ENCODE data around the gene PEDS1. TPM values are rescaled to one million over a fixed set of nuclear protein-coding genes. Genes with fewer than 3 reads are reported as not detected.

The PEDS1 gene
- total RNA-seq, 1 experiment from 2014 or later = 29.7 TPM

- peaks cover 14% of the 10 kb centered on the region for H3K4me1 ChIP-seq (ENCODE audit: low read length)
- H2AFZ ChIP-seq (ENCODE audit: low read length) = no peak overlapping the region
- H3K9ac ChIP-seq (ENCODE audit: low read length) = peak overlapping the region; percentile 96
- peak overlapping the region; percentile 82 for H3K4me2 ChIP-seq (ENCODE audit: low read depth, low read length, poor library complexity, severe bottlenecking)
- no peaks in the 10 kb centered on the region for H3K9me2 ChIP-seq (replicated peaks; ENCODE audit: insufficient read depth, low read length)
- H4K20me1 ChIP-seq (ENCODE audit: insufficient read depth, low read depth, low read length) = peaks cover 29% of the 10 kb centered on the region
- peaks cover 3% of the 10 kb centered on the region; the same call in 1 of the 2 replicates for H3K36me3 ChIP-seq (ENCODE audit: insufficient read depth, low read length)
- H3K27me3 ChIP-seq (ENCODE audit: low read length) = no peaks in the 10 kb centered on the region
- DNase-seq = no peak
- no peaks in the 10 kb centered on the region for H3K9me3 ChIP-seq (ENCODE audit: low read length)
- peak overlapping the region; percentile 94 for H3K4me3 ChIP-seq (ENCODE audit: low read length)
- H3K79me2 ChIP-seq (ENCODE audit: low read length) = peaks cover 8% of the 10 kb centered on the region
- H3K27ac ChIP-seq (ENCODE audit: low read length) = no peak overlapping the region
Observed at GRCh38 chr20:50193199-50193835, 39.8 kb upstream of the PEDS1 start.

- DNase-seq = peak; percentile 92
- Histone ChIP-seq H3K4me3 (ENCODE audit: low read length) (peak overlapping the region; percentile 94), H2AFZ (ENCODE audit: low read length) (no peak overlapping the region), H3K36me3 (ENCODE audit: insufficient read depth, low read length) (peaks cover 3% of the 10 kb centered on the region; the same call in 1 of the 2 replicates), H3K9me2 (replicated peaks; ENCODE audit: insufficient read depth, low read length) (no peaks in the 10 kb centered on the region), H3K9ac (ENCODE audit: low read length) (peak overlapping the region; percentile 96), H3K27me3 (ENCODE audit: low read length) (no peaks in the 10 kb centered on the region), H3K27ac (ENCODE audit: low read length) (peak overlapping the region; percentile 84; the same call in 1 of the 2 replicates), H4K20me1 (ENCODE audit: insufficient read depth, low read depth, low read length) (peaks cover 29% of the 10 kb centered on the region), H3K79me2 (ENCODE audit: low read length) (peaks cover 8% of the 10 kb centered on the region), H3K4me1 (ENCODE audit: low read length) (peaks cover 14% of the 10 kb centered on the region), H3K4me2 (ENCODE audit: low read depth, low read length, poor library complexity, severe bottlenecking) (peak overlapping the region; percentile 82), H3K9me3 (ENCODE audit: low read length) (no peaks in the 10 kb centered on the region)
Observed at GRCh38 chr20:50192364-50193198, 39.1 kb upstream of the PEDS1 start.

GRCh38 chr20:50191544-50192363 lies 38.2 kb upstream of the PEDS1 start:
- Histone ChIP-seq H3K4me1 (ENCODE audit: low read length) (peaks cover 14% of the 10 kb centered on the region), H3K9me2 (replicated peaks; ENCODE audit: insufficient read depth, low read length) (no peaks in the 10 kb centered on the region), H3K27me3 (ENCODE audit: low read length) (no peaks in the 10 kb centered on the region), H3K36me3 (ENCODE audit: insufficient read depth, low read length) (peaks cover 3% of the 10 kb centered on the region; the same call in 1 of the 2 replicates), H2AFZ (ENCODE audit: low read length) (peak overlapping the region; percentile 58; the same call in 1 of the 2 replicates), H4K20me1 (ENCODE audit: insufficient read depth, low read depth, low read length) (peaks cover 29% of the 10 kb centered on the region), H3K79me2 (ENCODE audit: low read length) (peaks cover 8% of the 10 kb centered on the region), H3K27ac (ENCODE audit: low read length) (peak overlapping the region; percentile 84), H3K4me2 (ENCODE audit: low read depth, low read length, poor library complexity, severe bottlenecking) (peak overlapping the region; percentile 82), H3K4me3 (ENCODE audit: low read length) (peak overlapping the region; percentile 94), H3K9ac (ENCODE audit: low read length) (peak overlapping the region; percentile 96), H3K9me3 (ENCODE audit: low read length) (no peaks in the 10 kb centered on the region)
- DNase-seq = peak; percentile 86

- Histone ChIP-seq H3K9me3 (ENCODE audit: low read length) (no peaks in the 10 kb centered on the region), H3K79me2 (ENCODE audit: low read length) (peaks cover 8% of the 10 kb centered on the region), H3K4me1 (ENCODE audit: low read length) (peaks cover 14% of the 10 kb centered on the region), H3K4me2 (ENCODE audit: low read depth, low read length, poor library complexity, severe bottlenecking) (peak overlapping the region; percentile 82), H3K9ac (ENCODE audit: low read length) (peak overlapping the region; percentile 96), H3K9me2 (replicated peaks; ENCODE audit: insufficient read depth, low read length) (no peaks in the 10 kb centered on the region), H3K27ac (ENCODE audit: low read length) (peak overlapping the region; percentile 84), H3K36me3 (ENCODE audit: insufficient read depth, low read length) (peaks cover 3% of the 10 kb centered on the region; the same call in 1 of the 2 replicates), H2AFZ (ENCODE audit: low read length) (no peak overlapping the region; the same call in 1 of the 2 replicates), H3K4me3 (ENCODE audit: low read length) (peak overlapping the region; percentile 94), H3K27me3 (ENCODE audit: low read length) (no peaks in the 10 kb centered on the region), H4K20me1 (ENCODE audit: insufficient read depth, low read depth, low read length) (peaks cover 29% of the 10 kb centered on the region)
- peak; percentile 85 for DNase-seq
Observed at GRCh38 chr20:50191065-50191543, 37.6 kb upstream of the PEDS1 start.

- H3K4me2 ChIP-seq (ENCODE audit: low read depth, low read length, poor library complexity, severe bottlenecking) = peak within 1 kb of the TSS; percentile 82
- H3K9me2 ChIP-seq (replicated peaks; ENCODE audit: insufficient read depth, low read length) = no peaks in the 10 kb centered on the region
- H2AFZ ChIP-seq (ENCODE audit: low read length) = peak within 1 kb of the TSS; percentile 58; the same call in 1 of the 2 replicates
- peaks cover 29% of the 10 kb centered on the region for H4K20me1 ChIP-seq (ENCODE audit: insufficient read depth, low read depth, low read length)
- H3K4me3 ChIP-seq (ENCODE audit: low read length) = peak within 1 kb of the TSS; percentile 94
- peaks cover 8% of the 10 kb centered on the region for H3K79me2 ChIP-seq (ENCODE audit: low read length)
- no peaks in the 10 kb centered on the region for H3K9me3 ChIP-seq (ENCODE audit: low read length)
- H3K27me3 ChIP-seq (ENCODE audit: low read length) = no peaks in the 10 kb centered on the region
- H3K9ac ChIP-seq (ENCODE audit: low read length) = peak within 1 kb of the TSS; percentile 96
- peaks cover 14% of the 10 kb centered on the region for H3K4me1 ChIP-seq (ENCODE audit: low read length)
- peaks cover 3% of the 10 kb centered on the region; the same call in 1 of the 2 replicates for H3K36me3 ChIP-seq (ENCODE audit: insufficient read depth, low read length)
- peak; percentile 92 for DNase-seq
- peak within 1 kb of the TSS; percentile 84 for H3K27ac ChIP-seq (ENCODE audit: low read length)
Observed at GRCh38 chr20:50190251-50191064, 36.9 kb upstream of the PEDS1 start, which contains the start of gene CEBPB. TSS of gene CEBPB (plus strand) at chr20:50190830. CDS start at chr20:50191034, 204 bp downstream.

GRCh38 chr20:50189681-50190250 lies 36.2 kb upstream of the PEDS1 start:
- Histone ChIP-seq H3K27ac (ENCODE audit: low read length) (no peak overlapping the region), H3K4me3 (ENCODE audit: low read length) (peak overlapping the region; percentile 94)

More at GRCh38 chr20:50189681-50190250, 36.2 kb upstream of the PEDS1 start:
- Histone ChIP-seq H2AFZ (ENCODE audit: low read length) (no peak overlapping the region), H3K9ac (ENCODE audit: low read length) (no peak overlapping the region), H3K36me3 (ENCODE audit: insufficient read depth, low read length) (peaks cover 3% of the 10 kb centered on the region; the same call in 1 of the 2 replicates), H3K27me3 (ENCODE audit: low read length) (no peaks in the 10 kb centered on the region), H3K9me2 (replicated peaks; ENCODE audit: insufficient read depth, low read length) (no peaks in the 10 kb centered on the region), H4K20me1 (ENCODE audit: insufficient read depth, low read depth, low read length) (peaks cover 23% of the 10 kb centered on the region), H3K4me1 (ENCODE audit: low read length) (peaks cover 14% of the 10 kb centered on the region), H3K4me2 (ENCODE audit: low read depth, low read length, poor library complexity, severe bottlenecking) (peak overlapping the region; percentile 82), H3K9me3 (ENCODE audit: low read length) (no peaks in the 10 kb centered on the region), H3K79me2 (ENCODE audit: low read length) (peaks cover 8% of the 10 kb centered on the region)
- DNase-seq = no peak
